IPS-20b (cell line): ENCODE data around the gene HMCN1.
"Not testable (repeated sequence)": the region's sequence is repeated elsewhere in the genome, so short reads cannot be mapped to it uniquely, and the experiment has no call there.

Experiments used
- H3K27ac ChIP-seq: one replicate; pipeline ENCODE4 v1.5.1; 2013; ENCODE audit warnings: low read length
- H3K27me3 ChIP-seq: 2 replicates; pipeline ENCODE4 v1.6.1; 2013; ENCODE audit warnings: mild to moderate bottlenecking, low read length, inconsistent platforms; ENCODE audit not compliant: insufficient read depth
- H3K36me3 ChIP-seq: 2 replicates; pipeline ENCODE4 v1.6.1; 2013; ENCODE audit warnings: low read depth, mild to moderate bottlenecking, inconsistent platforms, low read length, moderate library complexity; ENCODE audit not compliant: insufficient read depth
- H3K4me1 ChIP-seq: 2 replicates; pipeline ENCODE4 v1.6.1; 2013; ENCODE audit warnings: mild to moderate bottlenecking, control low read depth, inconsistent platforms, low read length, moderate library complexity; ENCODE audit not compliant: insufficient read depth
- H3K4me3 ChIP-seq: 2 replicates; pipeline ENCODE4 v1.5.1; 2013; ENCODE audit warnings: mild to moderate bottlenecking, low read length, inconsistent platforms
- H3K9ac ChIP-seq: 2 replicates; pipeline ENCODE4 v1.6.1; 2013; ENCODE audit warnings: low read depth, mild to moderate bottlenecking, inconsistent platforms, low read length, moderate library complexity
- H3K9me3 ChIP-seq: 2 replicates; pipeline ENCODE4 v1.6.1; 2013; ENCODE audit warnings: mild to moderate bottlenecking, low read depth, low read length, inconsistent platforms; ENCODE audit not compliant: insufficient read depth

Gene HMCN1

GRCh38 chr1:185745165-185745564 is 11.0 kb downstream of the HMCN1 start:
- Histone ChIP-seq H3K9ac (no peak overlapping the region), H3K27ac (no peak overlapping the region), H3K36me3 (no peaks in the 10 kb centered on the region), H3K27me3 (no peaks in the 10 kb centered on the region), H3K4me3 (no peak overlapping the region), H3K9me3 (no peaks in the 10 kb centered on the region), H3K4me1 (no peaks in the 10 kb centered on the region)

GRCh38 chr1:185759061-185759460 is 24.9 kb downstream of the HMCN1 start:
- Histone ChIP-seq H3K9ac (no peak overlapping the region), H3K27ac (no peak overlapping the region), H3K9me3 (no peaks in the 10 kb centered on the region), H3K36me3 (no peaks in the 10 kb centered on the region), H3K4me3 (no peak overlapping the region), H3K4me1 (no peaks in the 10 kb centered on the region), H3K27me3 (no peaks in the 10 kb centered on the region)

GRCh38 chr1:185761841-185762240 is 27.6 kb downstream of the HMCN1 start:
- no peaks in the 10 kb centered on the region for H3K36me3 ChIP-seq
- H3K9me3 ChIP-seq: no peaks in the 10 kb centered on the region
- no peaks in the 10 kb centered on the region for H3K4me1 ChIP-seq
- no peaks in the 10 kb centered on the region for H3K27me3 ChIP-seq
- H3K9ac ChIP-seq: no peak overlapping the region
- no peak overlapping the region for H3K27ac ChIP-seq
- no peak overlapping the region for H3K4me3 ChIP-seq

- H3K36me3 ChIP-seq: no peaks in the 10 kb centered on the region
- H3K9ac ChIP-seq: no peak overlapping the region
- H3K4me1 ChIP-seq: 0 out of 2 replicates have a peak, but pooled peaks cover 3% of the 10 kb centered on the region
- H3K27me3 ChIP-seq: no peaks in the 10 kb centered on the region
- no peak overlapping the region for H3K27ac ChIP-seq
- no peaks in the 10 kb centered on the region for H3K9me3 ChIP-seq
- no peak overlapping the region for H3K4me3 ChIP-seq
These were observed 33.4 kb downstream of the HMCN1 start for GRCh38 chr1:185767508-185768120.

- no peak overlapping the region for H3K27ac ChIP-seq
- H3K9ac ChIP-seq: no peak overlapping the region
- H3K4me1 ChIP-seq: 0 out of 2 replicates have a peak, but pooled peaks cover 3% of the 10 kb centered on the region
- H3K27me3 ChIP-seq: no peaks in the 10 kb centered on the region
- no peak overlapping the region for H3K4me3 ChIP-seq
- no peaks in the 10 kb centered on the region for H3K9me3 ChIP-seq
- H3K36me3 ChIP-seq: no peaks in the 10 kb centered on the region
These were observed 34.2 kb downstream of the HMCN1 start for GRCh38 chr1:185768371-185768770.

GRCh38 chr1:185769136-185769535 is 34.9 kb downstream of the HMCN1 start:
- Histone ChIP-seq H3K9me3 (no peaks in the 10 kb centered on the region), H3K4me1 (0 out of 2 replicates have a peak, but pooled peaks cover 3% of the 10 kb centered on the region), H3K4me3 (no peak overlapping the region), H3K9ac (no peak overlapping the region), H3K27me3 (no peaks in the 10 kb centered on the region), H3K27ac (no peak overlapping the region), H3K36me3 (no peaks in the 10 kb centered on the region)

GRCh38 chr1:185774394-185774793 is 40.2 kb downstream of the HMCN1 start:
- H3K36me3 ChIP-seq: no peaks in the 10 kb centered on the region
- no peaks in the 10 kb centered on the region for H3K27me3 ChIP-seq
- H3K4me1 ChIP-seq: peaks cover 4% of the 10 kb centered on the region; the same call in 1 of the 2 replicates
- H3K9ac ChIP-seq: no peak overlapping the region
- H3K27ac ChIP-seq: no peak overlapping the region
- no peaks in the 10 kb centered on the region for H3K9me3 ChIP-seq
- H3K4me3 ChIP-seq: no peak overlapping the region

GRCh38 chr1:185775501-185775900 is 41.3 kb downstream of the HMCN1 start:
- H3K36me3 ChIP-seq: no peaks in the 10 kb centered on the region

GRCh38 chr1:185776522-185776921 is 42.3 kb downstream of the HMCN1 start:
- Histone ChIP-seq H3K4me3 (no peak overlapping the region), H3K27ac (no peak overlapping the region), H3K4me1 (peaks cover 4% of the 10 kb centered on the region; the same call in 1 of the 2 replicates), H3K9me3 (no peaks in the 10 kb centered on the region), H3K9ac (no peak overlapping the region), H3K36me3 (no peaks in the 10 kb centered on the region), H3K27me3 (no peaks in the 10 kb centered on the region)

More at GRCh38 chr1:185775501-185775900, 41.3 kb downstream of the HMCN1 start:
- Histone ChIP-seq H3K9ac (no peak overlapping the region), H3K4me1 (peaks cover 4% of the 10 kb centered on the region; the same call in 1 of the 2 replicates), H3K9me3 (no peaks in the 10 kb centered on the region), H3K27me3 (no peaks in the 10 kb centered on the region), H3K4me3 (no peak overlapping the region), H3K27ac (no peak overlapping the region)

- not testable (repeated sequence) for H3K4me3 ChIP-seq, H3K4me1 ChIP-seq, H3K9ac ChIP-seq, H3K36me3 ChIP-seq, H3K9me3 ChIP-seq, H3K27me3 ChIP-seq, H3K27ac ChIP-seq
These were observed 49.7 kb downstream of the HMCN1 start for GRCh38 chr1:185783860-185784259.

GRCh38 chr1:185785586-185785985 is 51.4 kb downstream of the HMCN1 start:
- Histone ChIP-seq H3K9ac (no peak overlapping the region), H3K36me3 (no peaks in the 10 kb centered on the region), H3K4me1 (no peaks in the 10 kb centered on the region), H3K27me3 (no peaks in the 10 kb centered on the region), H3K4me3 (no peak overlapping the region), H3K9me3 (no peaks in the 10 kb centered on the region), H3K27ac (no peak overlapping the region)

- H3K27ac ChIP-seq: no peak overlapping the region
- no peak overlapping the region for H3K9ac ChIP-seq
These were observed 52.3 kb downstream of the HMCN1 start for GRCh38 chr1:185786524-185786923.

More at GRCh38 chr1:185786524-185786923, 52.3 kb downstream of the HMCN1 start:
- no peaks in the 10 kb centered on the region for H3K9me3 ChIP-seq
- H3K4me3 ChIP-seq: no peak overlapping the region
- H3K27me3 ChIP-seq: no peaks in the 10 kb centered on the region
- H3K4me1 ChIP-seq: no peaks in the 10 kb centered on the region
- H3K36me3 ChIP-seq: no peaks in the 10 kb centered on the region
